LoVo (cell line): Measurements from ENCODE around the gene OR4K5.
"Not testable (repeated sequence)": the region's sequence is repeated elsewhere in the genome, so short reads cannot be mapped to it uniquely, and the experiment has no call there.

Source experiments
- DNase-seq: peaks from one replicate; pipeline ENCODE4 v3.0.0-alpha.2; 2016; ENCODE audit warnings: low spot score

The OR4K5 gene

GRCh38 chr14:19920021-19920657 lies at the start of gene OR4K5:
TSS of gene OR4K5 (plus strand) at chr14:19920607. CDS start at chr14:19920607, 0 bp downstream.
- no peak for DNase-seq

- DNase-seq: no peak
Observed at GRCh38 chr14:19873178-19873577, 47.2 kb upstream of the OR4K5 start.

- no peak for DNase-seq
Observed at GRCh38 chr14:19874842-19875241, 45.6 kb upstream of the OR4K5 start, which contains the start of gene OR4K2. TSS of gene OR4K2 (plus strand) at chr14:19875142. CDS start at chr14:19876268, 1,126 bp downstream.

- peak; percentile 16 for DNase-seq
Observed at GRCh38 chr14:19878029-19878642, 42.3 kb upstream of the OR4K5 start.

GRCh38 chr14:19895282-19895681 lies 25.1 kb upstream of the OR4K5 start:
- DNase-seq: no peak

- no peak for DNase-seq
Observed at GRCh38 chr14:19900999-19901398, 19.4 kb upstream of the OR4K5 start.

- no peak for DNase-seq
Observed at GRCh38 chr14:19902409-19902808, 18.0 kb upstream of the OR4K5 start.

GRCh38 chr14:19906665-19907064 lies 13.7 kb upstream of the OR4K5 start:
- no peak for DNase-seq

GRCh38 chr14:19911114-19911513 lies 9.3 kb upstream of the OR4K5 start:
- no peak for DNase-seq

GRCh38 chr14:19917243-19917642 lies 3.2 kb upstream of the OR4K5 start:
- DNase-seq: no peak

GRCh38 chr14:19917955-19918518 lies 2.4 kb upstream of the OR4K5 start:
- no peak for DNase-seq

- no peak for DNase-seq
Observed at GRCh38 chr14:19918553-19919264, 1.7 kb upstream of the OR4K5 start.

GRCh38 chr14:19930617-19931016 lies 10.2 kb downstream of the OR4K5 start, which contains the start of gene OR4K1:
TSS of gene OR4K1 (plus strand) at chr14:19930917. CDS start at chr14:19935667, 4,750 bp downstream.
- no peak for DNase-seq

GRCh38 chr14:19941668-19942067 lies 21.3 kb downstream of the OR4K5 start:
- DNase-seq: no peak

GRCh38 chr14:19947413-19948090 lies 27.1 kb downstream of the OR4K5 start:
- no peak for DNase-seq

GRCh38 chr14:19949218-19949617 lies 28.8 kb downstream of the OR4K5 start:
- no peak for DNase-seq

- DNase-seq: not testable (repeated sequence)
Observed at GRCh38 chr14:19969735-19970134, 49.3 kb downstream of the OR4K5 start.
